GM18861 (cell line): ENCODE results near the gene OR11H12.
"Not testable (repeated sequence)": the region's sequence is repeated elsewhere in the genome, so short reads cannot be mapped to it uniquely, and the experiment has no call there.

Experiments used
- ATAC-seq: cut with Tn5 transposase; IDR thresholded peaks from one replicate; pipeline ENCODE4 v1.9.1; 2021; ENCODE audit not compliant: unreplicated experiment

OR11H12 gene, protein sequence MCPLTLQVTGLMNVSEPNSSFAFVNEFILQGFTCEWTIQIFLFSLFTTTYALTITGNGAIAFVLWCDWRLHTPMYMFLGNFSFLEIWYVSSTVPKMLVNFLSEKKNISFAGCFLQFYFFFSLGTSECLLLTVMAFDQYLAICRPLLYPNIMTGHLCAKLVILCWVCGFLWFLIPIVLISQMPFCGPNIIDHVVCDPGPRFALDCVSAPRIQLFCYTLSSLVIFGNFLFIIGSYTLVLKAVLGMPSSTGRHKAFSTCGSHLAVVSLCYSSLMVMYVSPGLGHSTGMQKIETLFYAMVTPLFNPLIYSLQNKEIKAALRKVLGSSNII

DNA sequence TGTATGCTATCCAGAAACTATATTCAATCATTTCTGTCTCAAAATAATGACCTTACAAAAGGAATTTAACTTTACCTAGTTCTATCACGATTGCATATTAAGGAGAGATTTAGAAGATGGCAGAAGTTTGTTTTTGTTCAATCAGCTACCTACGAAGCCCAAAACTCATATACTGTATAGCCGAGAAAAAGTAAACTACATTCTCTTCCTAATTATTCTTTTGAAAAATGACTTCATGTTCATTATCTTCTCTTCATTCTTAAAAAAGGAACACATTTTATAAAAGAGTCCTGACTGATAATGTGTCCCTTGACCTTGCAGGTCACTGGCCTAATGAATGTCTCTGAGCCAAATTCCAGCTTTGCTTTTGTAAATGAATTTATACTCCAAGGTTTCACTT, at the start of gene OR11H12:
OR11H12 (plus strand) TSS at position 301 of the 400 bp plus-strand sequence; CDS start at position 301, 0 bp downstream.
- not testable (repeated sequence) for ATAC-seq

DNA sequence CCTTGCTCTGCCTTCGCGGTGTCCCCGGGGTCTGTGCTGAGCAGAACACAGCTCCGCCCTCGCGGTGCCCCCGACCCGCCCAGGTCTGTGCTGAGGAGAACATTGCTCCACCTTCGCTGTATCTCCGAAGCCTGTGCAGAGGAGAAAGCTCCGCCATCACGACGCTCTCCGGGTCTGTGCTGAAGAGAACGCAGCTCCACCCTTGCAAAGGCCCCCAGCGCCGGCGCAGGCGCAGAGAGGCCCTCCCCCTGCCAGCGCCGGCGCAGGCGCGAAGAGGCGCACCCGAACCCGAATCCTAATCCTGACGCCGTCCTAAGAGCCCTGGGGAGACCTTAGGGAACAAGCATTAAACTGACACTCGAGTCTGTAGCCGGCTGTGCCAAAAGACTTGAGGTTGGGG, 18.0 kb upstream of the OR11H12 start:
- ATAC-seq: not testable (repeated sequence)

DNA sequence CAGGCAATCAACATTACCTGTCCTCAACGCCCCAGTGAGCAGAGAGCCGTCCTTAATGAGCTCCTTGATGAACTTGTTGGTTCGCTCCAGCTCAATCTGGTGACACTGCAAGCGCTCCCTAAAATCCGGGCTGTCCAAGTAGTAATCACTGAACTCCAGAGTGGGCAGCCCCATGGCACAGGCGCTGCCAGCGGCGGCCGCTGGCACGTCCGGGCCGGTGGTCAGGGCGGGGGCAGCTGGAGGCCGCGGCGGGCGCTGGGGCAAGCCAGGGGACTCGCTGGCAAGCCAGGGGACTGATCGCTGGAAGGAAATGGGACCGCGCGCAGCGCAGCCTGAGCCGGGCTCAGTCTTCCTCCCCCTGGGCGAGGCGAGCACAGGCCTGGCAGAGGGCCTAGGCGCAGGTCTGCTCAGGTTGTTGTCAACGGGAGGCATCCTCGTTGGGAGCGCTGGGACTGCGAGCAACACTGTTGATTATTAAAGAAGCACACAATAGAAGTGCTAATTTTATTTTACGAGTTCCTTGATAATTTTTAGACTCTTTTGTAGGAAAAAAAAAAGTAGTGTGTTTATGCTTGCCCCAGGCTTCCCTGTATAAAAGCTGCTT, 25.8 kb downstream of the OR11H12 start:
- ATAC-seq: not testable (repeated sequence)

DNA sequence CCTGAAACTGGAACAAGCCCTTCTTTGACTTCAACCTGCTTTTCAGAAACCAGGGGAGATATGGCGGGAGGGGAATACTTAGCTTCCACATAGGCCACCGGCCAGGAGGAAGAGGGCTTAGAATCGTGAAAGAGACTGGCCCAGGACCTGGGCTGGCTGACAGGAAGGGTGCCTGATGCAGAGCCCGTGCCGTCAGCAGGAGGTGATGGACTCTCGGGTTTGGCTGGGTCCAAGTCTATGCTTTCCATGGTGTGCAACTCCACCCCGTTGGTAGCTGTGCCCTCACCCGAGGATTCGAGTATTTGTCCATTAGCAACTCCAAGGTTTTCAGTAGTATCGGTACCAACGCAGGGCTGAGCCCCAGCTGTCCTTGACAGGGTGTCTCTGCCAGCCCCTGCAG, 35.1 kb downstream of the OR11H12 start:
- ATAC-seq: not testable (repeated sequence)

DNA sequence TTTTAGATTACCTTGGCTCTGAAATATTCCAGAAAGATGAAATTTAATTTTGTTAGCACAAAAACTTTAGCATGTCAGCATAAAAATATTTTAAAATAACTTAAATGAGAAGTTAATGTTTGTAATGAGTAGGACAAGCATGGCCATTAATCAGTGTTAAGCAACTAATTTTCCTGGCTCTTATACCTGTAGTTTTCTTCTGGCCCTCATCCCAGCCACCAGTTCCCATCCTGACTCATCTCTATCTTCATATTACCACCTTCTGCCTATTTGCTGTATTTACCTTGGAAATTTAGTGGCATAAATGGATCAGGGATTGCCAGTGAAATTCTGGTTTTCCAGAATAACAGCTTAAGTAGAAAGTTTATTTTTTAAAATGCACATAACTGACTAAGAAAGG, 37.1 kb downstream of the OR11H12 start:
- ATAC-seq: not testable (repeated sequence)

DNA sequence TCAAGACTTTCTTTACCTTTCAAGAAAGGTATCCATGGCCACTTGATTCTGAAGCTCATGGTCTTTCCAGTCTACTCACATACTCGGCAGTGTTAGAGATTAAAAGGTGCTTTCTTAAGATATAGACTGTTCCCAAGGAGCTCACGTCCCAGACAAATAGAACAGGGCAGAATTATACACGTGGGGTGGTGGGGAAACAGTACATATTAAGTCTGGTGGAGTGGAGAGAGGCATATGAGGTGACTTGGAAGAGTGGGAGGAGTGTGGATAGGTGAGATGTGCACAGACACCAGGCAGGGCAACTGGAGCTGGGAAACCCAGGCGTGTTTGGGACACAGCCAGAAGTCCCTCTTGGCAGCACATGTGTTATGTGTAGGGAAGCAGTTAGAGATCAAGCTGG, 37.9 kb downstream of the OR11H12 start:
- not testable (repeated sequence) for ATAC-seq

DNA sequence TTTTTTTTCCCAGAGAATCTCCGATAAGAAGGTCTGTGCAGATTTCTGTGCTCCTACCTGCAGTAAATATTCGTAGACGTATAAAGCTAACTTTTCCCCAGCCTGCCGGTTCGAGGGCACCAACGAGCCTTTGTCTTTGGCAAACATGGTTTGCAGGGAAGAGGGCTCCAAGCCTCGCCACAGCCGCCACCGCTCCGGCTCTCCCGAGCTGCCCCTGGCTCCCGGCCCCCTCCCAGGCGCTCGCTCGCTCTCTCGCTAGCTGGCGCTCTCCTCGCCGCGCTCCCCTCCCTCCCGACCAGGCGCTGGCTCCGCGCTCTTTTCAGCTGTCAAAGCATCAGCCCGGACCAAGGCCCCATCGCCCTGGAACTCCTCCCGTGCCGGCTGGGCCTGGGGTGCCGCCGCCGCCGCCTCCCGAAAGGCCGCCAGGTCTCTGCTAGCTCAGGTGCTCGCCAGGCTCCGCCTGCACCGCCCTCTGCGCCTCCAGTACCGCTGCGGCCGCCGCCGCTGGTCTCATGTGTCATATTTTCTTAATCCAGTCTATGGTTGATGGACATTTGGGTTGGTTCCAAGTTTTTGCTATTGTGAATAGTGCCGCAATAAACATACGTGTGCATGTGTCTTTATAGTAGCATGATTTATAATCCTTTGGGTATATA, 45.3 kb downstream of the OR11H12 start:
- not testable (repeated sequence) for ATAC-seq
